ENCODE measurements around the gene CT45A10.
"Not testable (repeated sequence)": the region's sequence is repeated elsewhere in the genome, so short reads cannot be mapped to it uniquely, and the experiment has no call there.

CT45A10 gene

GRCh38 chrX:135893294-135893817, at the start of gene CT45A10, which contains the start of gene SAGE1:
Gene CT45A10, minus strand, starts transcription at chrX:135893444. Its CDS starts 8,100 bp downstream, at chrX:135885344.
Gene SAGE1, plus strand, starts transcription at chrX:135893716. Its CDS starts 2,527 bp downstream, at chrX:135896243.
- DNase-seq: no peak

- DNase-seq: no peak
Measured at GRCh38 chrX:135931644-135932487, 38.6 kb upstream of the CT45A10 start.

- no peak for DNase-seq
Measured at GRCh38 chrX:135927897-135928296, 34.7 kb upstream of the CT45A10 start.

GRCh38 chrX:135923353-135923752, 30.1 kb upstream of the CT45A10 start:
- no peak for DNase-seq

- not testable (repeated sequence) for DNase-seq
Measured at GRCh38 chrX:135920516-135920915, 27.3 kb upstream of the CT45A10 start.

- DNase-seq: no peak
Measured at GRCh38 chrX:135914404-135914803, 21.2 kb upstream of the CT45A10 start.

GRCh38 chrX:135910251-135910650, 17.0 kb upstream of the CT45A10 start:
- DNase-seq: no peak

GRCh38 chrX:135892781-135893180, 463 bp downstream of the CT45A10 start:
- no peak for DNase-seq

GRCh38 chrX:135890087-135890585, 3.1 kb downstream of the CT45A10 start:
- DNase-seq: no peak

GRCh38 chrX:135888976-135889375, 4.3 kb downstream of the CT45A10 start:
- not testable (repeated sequence) for DNase-seq

GRCh38 chrX:135888230-135888629, 5.0 kb downstream of the CT45A10 start:
- not testable (repeated sequence) for DNase-seq

- not testable (repeated sequence) for DNase-seq
Measured at GRCh38 chrX:135882741-135883140, 10.5 kb downstream of the CT45A10 start.

- DNase-seq: not testable (repeated sequence)
Measured at GRCh38 chrX:135871712-135872111, 21.5 kb downstream of the CT45A10 start, which contains the start of gene CT45A9. Gene CT45A9, minus strand, starts transcription at chrX:135871812. Its CDS starts 3,751 bp downstream, at chrX:135868061.

GRCh38 chrX:135854438-135854837, 38.8 kb downstream of the CT45A10 start, which contains the start of gene CT45A8:
Gene CT45A8, minus strand, starts transcription at chrX:135854538. Its CDS starts 3,755 bp downstream, at chrX:135850783.
- not testable (repeated sequence) for DNase-seq

- not testable (repeated sequence) for DNase-seq
Measured at GRCh38 chrX:135837180-135837579, 56.1 kb downstream of the CT45A10 start, which contains the start of gene CT45A7. Gene CT45A7, minus strand, starts transcription at chrX:135837280. Its CDS starts 3,747 bp downstream, at chrX:135833533.
